Measurements from ENCODE around the gene KIAA1328.
"Not testable (repeated sequence)": the region's sequence is repeated elsewhere in the genome, so short reads cannot be mapped to it uniquely, and the experiment has no call there.

KIAA1328 gene

DNA sequence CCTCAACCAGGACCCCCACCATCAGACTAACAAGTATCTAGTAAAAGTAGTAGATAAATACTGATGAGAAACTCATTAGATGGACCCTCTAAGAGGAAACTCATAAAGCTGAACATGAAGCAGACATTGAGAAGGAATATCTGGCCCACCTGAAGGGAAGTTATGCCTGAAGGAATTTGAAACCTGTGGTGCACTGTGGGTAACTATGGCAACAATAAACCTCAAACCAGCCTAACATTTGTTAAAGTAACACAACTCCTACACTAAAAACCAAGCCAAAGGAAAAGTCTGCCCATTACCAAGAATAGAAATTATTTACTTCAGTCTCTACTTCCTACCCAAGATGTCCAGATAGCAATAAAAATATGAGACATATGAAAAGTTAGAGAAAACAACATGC, 43.4 kb downstream of the KIAA1328 start:
- no peak overlapping the region for H3K4me3 ChIP-seq (ENCODE audit: low read depth, low read length)
- TF ChIP-seq, protein P1, sequence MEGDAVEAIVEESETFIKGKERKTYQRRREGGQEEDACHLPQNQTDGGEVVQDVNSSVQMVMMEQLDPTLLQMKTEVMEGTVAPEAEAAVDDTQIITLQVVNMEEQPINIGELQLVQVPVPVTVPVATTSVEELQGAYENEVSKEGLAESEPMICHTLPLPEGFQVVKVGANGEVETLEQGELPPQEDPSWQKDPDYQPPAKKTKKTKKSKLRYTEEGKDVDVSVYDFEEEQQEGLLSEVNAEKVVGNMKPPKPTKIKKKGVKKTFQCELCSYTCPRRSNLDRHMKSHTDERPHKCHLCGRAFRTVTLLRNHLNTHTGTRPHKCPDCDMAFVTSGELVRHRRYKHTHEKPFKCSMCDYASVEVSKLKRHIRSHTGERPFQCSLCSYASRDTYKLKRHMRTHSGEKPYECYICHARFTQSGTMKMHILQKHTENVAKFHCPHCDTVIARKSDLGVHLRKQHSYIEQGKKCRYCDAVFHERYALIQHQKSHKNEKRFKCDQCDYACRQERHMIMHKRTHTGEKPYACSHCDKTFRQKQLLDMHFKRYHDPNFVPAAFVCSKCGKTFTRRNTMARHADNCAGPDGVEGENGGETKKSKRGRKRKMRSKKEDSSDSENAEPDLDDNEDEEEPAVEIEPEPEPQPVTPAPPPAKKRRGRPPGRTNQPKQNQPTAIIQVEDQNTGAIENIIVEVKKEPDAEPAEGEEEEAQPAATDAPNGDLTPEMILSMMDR (IDR thresholded peaks at IDR 0.05; ENCODE audit: borderline replicate concordance, insufficient read depth, low read depth, low read length): no peak

DNA sequence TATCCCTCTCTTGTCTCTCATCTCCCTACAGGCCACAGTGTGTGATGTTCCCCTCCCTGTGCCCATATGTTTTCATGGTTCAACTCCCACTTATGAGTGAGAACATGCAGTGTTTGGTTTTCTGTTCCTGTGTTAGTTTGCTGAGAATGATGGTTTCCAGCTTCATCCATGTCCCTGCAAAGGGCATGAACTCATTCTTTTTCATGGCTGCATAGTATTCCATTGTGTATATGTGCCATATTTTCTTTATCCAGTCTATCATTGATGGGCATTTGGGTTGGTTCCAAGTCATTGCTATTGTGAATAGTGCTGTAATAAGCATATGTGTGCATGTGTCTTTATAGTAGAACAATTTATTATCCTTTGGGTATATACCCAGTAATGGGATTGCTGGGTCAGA, 44.9 kb downstream of the KIAA1328 start:
- H3K4me3 ChIP-seq (ENCODE audit: low read depth, low read length): not testable (repeated sequence)

DNA sequence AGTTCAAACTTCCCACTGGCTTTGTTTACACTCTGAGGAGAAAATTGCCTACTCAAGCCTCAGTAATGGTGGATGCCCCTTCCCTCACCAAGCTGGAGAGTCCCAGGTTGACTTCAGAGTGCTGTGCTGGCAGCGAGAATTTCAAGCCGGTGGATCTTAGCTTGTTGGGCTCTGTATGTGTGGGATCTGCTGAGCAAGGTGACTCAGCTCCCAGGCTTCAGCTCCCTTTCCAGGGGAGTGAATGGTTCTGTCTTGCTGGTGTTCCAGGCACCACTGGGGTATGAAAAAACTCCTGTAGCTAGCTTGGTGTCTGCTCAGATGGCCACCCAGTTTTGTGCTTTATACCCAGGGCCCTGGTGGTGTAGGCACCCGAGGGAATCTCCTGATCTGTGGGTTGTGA, 50.9 kb downstream of the KIAA1328 start:
- not testable (repeated sequence) for H3K4me3 ChIP-seq (ENCODE audit: low read depth, low read length)

DNA sequence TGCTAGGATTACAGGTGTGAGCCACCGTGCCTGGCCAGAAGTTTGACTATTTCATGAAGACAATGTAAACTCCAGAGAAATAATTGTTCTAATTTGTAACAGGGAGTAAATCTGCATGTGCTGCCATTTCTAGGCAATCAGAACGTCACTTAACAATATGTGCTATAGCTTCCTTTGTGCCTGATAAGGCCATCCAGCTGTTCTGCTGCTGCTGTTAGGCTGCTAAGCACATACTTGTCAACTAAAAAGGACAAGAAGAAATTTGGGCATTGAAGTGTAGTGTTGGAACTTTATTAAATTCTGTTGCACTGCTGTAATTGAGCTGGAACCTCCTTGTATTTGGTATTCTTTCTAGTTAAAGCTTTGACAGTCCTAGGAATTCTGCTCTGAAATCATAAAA, 57.1 kb downstream of the KIAA1328 start:
- TF ChIP-seq, protein P1 (IDR thresholded peaks at IDR 0.05; ENCODE audit: borderline replicate concordance, insufficient read depth, low read depth, low read length): no peak
- no peak overlapping the region for H3K4me3 ChIP-seq (ENCODE audit: low read depth, low read length)

DNA sequence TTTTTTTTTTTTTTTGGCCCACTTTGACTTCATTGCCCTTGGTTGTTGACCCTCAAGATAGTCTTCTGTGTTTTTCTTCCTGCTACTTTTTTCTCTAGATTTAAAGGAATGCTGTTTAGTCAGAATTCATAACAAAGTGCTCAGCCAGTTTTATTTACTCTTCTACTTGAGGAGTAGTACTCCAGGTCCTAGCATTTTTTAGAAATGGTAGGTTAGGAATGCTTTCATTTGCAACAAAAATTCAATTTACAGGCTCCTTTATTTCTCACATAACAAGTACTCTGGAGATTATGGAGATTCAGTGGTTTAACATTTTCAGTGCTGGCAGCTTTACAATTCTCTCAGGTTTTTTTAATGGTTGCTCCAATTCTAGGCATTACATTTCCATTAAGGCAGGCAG, 58.2 kb downstream of the KIAA1328 start:
- H3K4me3 ChIP-seq (ENCODE audit: low read depth, low read length): no peak overlapping the region
- TF ChIP-seq, protein P1 (IDR thresholded peaks at IDR 0.05; ENCODE audit: borderline replicate concordance, insufficient read depth, low read depth, low read length): no peak

DNA sequence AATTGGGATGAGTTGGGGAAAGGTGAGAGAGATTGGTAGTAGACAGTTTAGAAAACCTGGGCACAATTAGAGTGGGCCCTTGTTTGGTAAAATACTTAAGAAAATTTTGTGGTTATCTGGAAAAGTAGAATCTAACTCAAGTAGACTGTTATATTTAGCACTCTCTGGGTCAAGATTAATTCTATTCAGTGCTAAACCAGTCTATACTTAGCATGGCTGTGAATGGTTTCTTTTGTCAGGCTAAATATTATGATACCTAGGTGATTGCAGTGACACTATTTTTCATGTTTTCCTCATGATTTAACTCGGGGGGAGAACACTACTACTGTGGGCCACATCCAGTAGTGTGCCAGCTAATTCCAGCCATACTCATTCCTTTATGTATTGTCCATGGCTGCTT, 58.9 kb downstream of the KIAA1328 start:
- no peak overlapping the region for H3K4me3 ChIP-seq (ENCODE audit: low read depth, low read length)
- TF ChIP-seq, protein P1 (IDR thresholded peaks at IDR 0.05; ENCODE audit: borderline replicate concordance, insufficient read depth, low read depth, low read length): no peak

DNA sequence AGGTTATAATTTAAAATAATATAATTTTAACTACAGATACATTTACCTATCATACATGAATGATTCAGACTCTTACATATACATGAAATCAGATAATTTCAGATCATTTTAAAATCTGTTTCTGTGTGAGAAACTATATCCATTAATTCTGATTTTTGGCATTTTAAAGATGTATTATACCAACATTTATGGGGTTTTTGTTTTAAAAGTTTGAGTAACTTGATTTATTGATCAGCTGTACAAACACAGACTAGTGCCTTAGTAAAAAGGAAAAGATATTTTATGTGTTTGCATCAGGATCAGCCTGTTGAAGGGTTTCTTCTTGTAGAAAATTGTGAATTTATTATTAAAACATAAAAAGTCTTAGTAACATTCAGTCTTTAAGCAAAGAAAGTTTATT, 59.9 kb downstream of the KIAA1328 start:
- no peak overlapping the region for H3K4me3 ChIP-seq (ENCODE audit: low read depth, low read length)
- TF ChIP-seq, protein P1 (IDR thresholded peaks at IDR 0.05; ENCODE audit: borderline replicate concordance, insufficient read depth, low read depth, low read length): no peak

DNA sequence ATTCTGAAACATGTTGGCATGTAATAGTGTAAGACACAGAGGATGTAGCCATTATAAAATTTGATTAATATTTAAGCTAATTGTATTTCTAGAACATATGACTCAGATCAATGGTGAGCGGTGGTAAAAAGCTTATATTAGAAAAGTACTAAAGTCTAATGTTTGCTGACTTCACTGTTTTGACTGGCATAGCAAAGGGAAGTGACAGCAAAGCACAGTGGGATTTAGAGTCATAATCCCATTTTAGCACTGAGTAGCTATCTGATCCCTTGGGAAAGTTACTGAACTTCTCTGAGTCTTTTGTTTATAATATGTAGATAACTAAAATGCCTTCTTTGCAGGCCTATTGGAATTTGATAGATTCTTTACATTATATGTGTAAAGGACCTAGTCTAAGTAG, 60.4 kb downstream of the KIAA1328 start:
- TF ChIP-seq, protein P1 (IDR thresholded peaks at IDR 0.05; ENCODE audit: borderline replicate concordance, insufficient read depth, low read depth, low read length): no peak
- no peak overlapping the region for H3K4me3 ChIP-seq (ENCODE audit: low read depth, low read length)

All from GM12875 (cell line).